Measurements from ENCODE around the gene SLC29A4.
"Not testable (repeated sequence)": the region's sequence is repeated elsewhere in the genome, so short reads cannot be mapped to it uniquely, and the experiment has no call there.

Gene SLC29A4

GRCh38 chr7:5303591-5304505 lies 21.1 kb downstream of the SLC29A4 start:
- Histone ChIP-seq H3K27ac (ENCODE audit: extremely low read depth, low read depth, low read length) (no peak overlapping the region), H3K36me3 (ENCODE audit: control insufficient read depth in 2 of 2, insufficient read depth in 1 of 2, low read length in 2 of 2) (peaks cover 0 to 9% of the 10 kb centered on the region in 2 experiments; a peak in 2 of 3 replicates), H3K4me3 (ENCODE audit: low read depth, low read length) (no peak overlapping the region), H3K4me1 (ENCODE audit: control insufficient read depth, insufficient read depth, low read length) (no peaks in the 10 kb centered on the region), H3K9me3 (ENCODE audit: control insufficient read depth, insufficient read depth, low read depth, low read length) (no peaks in the 10 kb centered on the region)
- ChIA-PET CTCF (no interaction called here), POLR2A (interaction anchor here (0.5 kb wide), 1 partner anchor 1258 kb away, joined by 4 read pairs; no protein-coding TSS in a partner anchor)
- no peak for TF ChIP-seq SCRT2 (tag by site-specific recombination; IDR thresholded peaks at IDR 0.05)
- TF ChIP-seq ZNF146 (tag by site-specific recombination; IDR thresholded peaks at IDR 0.05), result no peak
- TF ChIP-seq ZNF366 (tag by site-specific recombination; conservative IDR thresholded peaks at IDR 0.05), result no peak
- no peak for TF ChIP-seq SALL2 (tag by site-specific recombination; IDR thresholded peaks at IDR 0.05; ENCODE audit: borderline replicate concordance)
- TF ChIP-seq ZNF530 (tag by site-specific recombination; IDR thresholded peaks at IDR 0.05; ENCODE audit: low read depth), result no peak
- TF ChIP-seq REST (tag by site-specific recombination; IDR thresholded peaks at IDR 0.05), result no peak
- no peak for TF ChIP-seq ZNF768 (tag by site-specific recombination; IDR thresholded peaks at IDR 0.05)
- no peak for TF ChIP-seq KLF8 (tag by site-specific recombination; IDR thresholded peaks at IDR 0.05)

- H3K9me3 ChIP-seq (ENCODE audit: control insufficient read depth, insufficient read depth, low read depth, low read length); H3K36me3 ChIP-seq (ENCODE audit: control insufficient read depth in 2 of 2, insufficient read depth in 1 of 2, low read length in 2 of 2); POLR2A ChIA-PET; H3K4me1 ChIP-seq (ENCODE audit: control insufficient read depth, insufficient read depth, low read length); H3K27ac ChIP-seq (ENCODE audit: extremely low read depth, low read depth, low read length); H3K4me3 ChIP-seq (ENCODE audit: low read depth, low read length): not testable (repeated sequence)
- CTCF ChIA-PET, result interaction anchor here (0.7 kb wide), 1 partner anchor 254 kb away, joined by 4 read pairs; no protein-coding TSS in a partner anchor
Measured at GRCh38 chr7:5305050-5305449, 22.3 kb downstream of the SLC29A4 start.

DNA sequence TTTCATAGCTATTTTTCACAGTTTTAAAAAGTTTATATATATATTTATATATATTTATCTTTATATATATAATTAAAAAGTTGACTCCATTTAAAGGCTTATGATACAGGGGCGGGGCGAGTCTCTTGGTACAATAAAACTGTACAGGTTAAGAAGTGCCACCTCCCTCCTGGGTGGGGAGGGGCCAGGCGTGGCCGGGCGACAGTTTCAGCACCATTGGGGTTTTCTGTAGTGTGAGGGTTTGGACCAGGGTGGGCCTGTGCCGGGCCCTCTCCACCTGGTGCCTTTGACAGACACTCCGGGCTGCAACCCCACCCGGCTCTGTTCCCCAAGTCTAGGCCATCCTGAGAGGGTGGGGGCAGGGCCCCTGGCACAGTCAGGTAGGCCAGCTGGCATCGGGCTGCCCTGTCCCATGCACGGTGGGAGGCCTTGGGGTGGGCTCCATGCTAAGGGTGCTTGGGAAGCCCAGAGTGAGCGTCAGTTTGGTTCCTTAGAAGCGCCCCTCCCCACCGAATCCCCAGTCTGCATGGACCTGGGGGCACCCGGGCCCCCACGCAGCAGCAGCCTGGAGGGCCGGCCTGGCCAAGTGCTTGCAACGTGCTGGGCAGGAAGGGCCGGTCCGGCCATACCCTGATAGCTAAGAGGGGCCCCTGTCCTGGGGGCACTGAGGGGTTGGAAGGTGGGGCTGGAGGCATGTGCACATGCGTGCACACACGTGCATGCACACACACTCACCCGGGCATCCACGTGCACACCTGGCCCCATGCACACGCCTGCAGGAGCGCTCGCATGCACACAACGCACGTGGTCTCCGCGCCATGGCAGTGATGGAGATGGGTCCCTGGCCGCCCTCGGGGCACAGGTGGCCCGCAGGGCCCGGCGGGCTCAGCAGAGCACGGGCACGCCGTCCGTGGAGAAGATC lies 24.7 kb downstream of the SLC29A4 start:
- not testable (repeated sequence) for H3K9me3 ChIP-seq (ENCODE audit: control insufficient read depth, insufficient read depth, low read depth, low read length)

GRCh38 chr7:5309146-5309545 lies 26.4 kb downstream of the SLC29A4 start:
- H3K27ac ChIP-seq (ENCODE audit: extremely low read depth, low read depth, low read length), result no peak overlapping the region
- no peaks in the 10 kb centered on the region for H3K9me3 ChIP-seq (ENCODE audit: control insufficient read depth, insufficient read depth, low read depth, low read length)
- no peak overlapping the region for H3K4me3 ChIP-seq (ENCODE audit: low read depth, low read length)
- peaks cover 0 to 18% of the 10 kb centered on the region in 2 experiments; a peak in 2 of 3 replicates for H3K36me3 ChIP-seq (ENCODE audit: control insufficient read depth in 2 of 2, insufficient read depth in 1 of 2, low read length in 2 of 2)
- ChIA-PET POLR2A (no interaction called here), CTCF (no interaction called here)
- no peaks in the 10 kb centered on the region for H3K4me1 ChIP-seq (ENCODE audit: control insufficient read depth, insufficient read depth, low read length)
- TF ChIP-seq, protein P1, sequence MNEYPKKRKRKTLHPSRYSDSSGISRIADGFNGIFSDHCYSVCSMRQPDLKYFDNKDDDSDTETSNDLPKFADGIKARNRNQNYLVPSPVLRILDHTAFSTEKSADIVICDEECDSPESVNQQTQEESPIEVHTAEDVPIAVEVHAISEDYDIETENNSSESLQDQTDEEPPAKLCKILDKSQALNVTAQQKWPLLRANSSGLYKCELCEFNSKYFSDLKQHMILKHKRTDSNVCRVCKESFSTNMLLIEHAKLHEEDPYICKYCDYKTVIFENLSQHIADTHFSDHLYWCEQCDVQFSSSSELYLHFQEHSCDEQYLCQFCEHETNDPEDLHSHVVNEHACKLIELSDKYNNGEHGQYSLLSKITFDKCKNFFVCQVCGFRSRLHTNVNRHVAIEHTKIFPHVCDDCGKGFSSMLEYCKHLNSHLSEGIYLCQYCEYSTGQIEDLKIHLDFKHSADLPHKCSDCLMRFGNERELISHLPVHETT (tag by site-specific recombination; IDR thresholded peaks at IDR 0.05), result no peak
- TF ChIP-seq ZNF768 (tag by site-specific recombination; IDR thresholded peaks at IDR 0.05) (no peak), ZFP37 (tag by site-specific recombination; IDR thresholded peaks at IDR 0.05) (no peak), ZNF580 (tag by site-specific recombination; IDR thresholded peaks at IDR 0.05) (no peak)
- TF ChIP-seq, protein P2, sequence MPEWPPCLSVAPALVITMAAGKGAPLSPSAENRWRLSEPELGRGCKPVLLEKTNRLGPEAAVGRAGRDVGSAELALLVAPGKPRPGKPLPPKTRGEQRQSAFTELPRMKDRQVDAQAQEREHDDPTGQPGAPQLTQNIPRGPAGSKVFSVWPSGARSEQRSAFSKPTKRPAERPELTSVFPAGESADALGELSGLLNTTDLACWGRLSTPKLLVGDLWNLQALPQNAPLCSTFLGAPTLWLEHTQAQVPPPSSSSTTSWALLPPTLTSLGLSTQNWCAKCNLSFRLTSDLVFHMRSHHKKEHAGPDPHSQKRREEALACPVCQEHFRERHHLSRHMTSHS (tag by site-specific recombination; IDR thresholded peaks at IDR 0.05), result no peak

More for the DNA sequence above, 24.7 kb downstream of the SLC29A4 start:
- CTCF ChIA-PET, result interaction anchor here (0.6 kb wide), 1 partner anchor 22 kb away, joined by 3 read pairs; no protein-coding TSS in a partner anchor
- H3K4me3 ChIP-seq (ENCODE audit: low read depth, low read length); H3K27ac ChIP-seq (ENCODE audit: extremely low read depth, low read depth, low read length); POLR2A ChIA-PET; H3K4me1 ChIP-seq (ENCODE audit: control insufficient read depth, insufficient read depth, low read length): not testable (repeated sequence)
- H3K36me3 ChIP-seq (ENCODE audit: control insufficient read depth in 2 of 2, insufficient read depth in 1 of 2, low read length in 2 of 2), result peaks cover 0 to 18% of the 10 kb centered on the region in 2 experiments; a peak in 2 of 3 replicates
